Prostate gland (tissue), 2 donors: ENCODE measurements around the gene TM4SF4.

Experiments used
- CTCF ChIP-seq, 4 experiments: fragments of 200-600 bp in 2 of 4; fragments of 450-650 bp in 2 of 4; sonication (generic) in 2 of 4; IDR thresholded peaks; 1 replicate in 3 of 4; 2 replicates in 1 of 4; pipeline ENCODE4 v1.5.1; 2016 to 2019; ENCODE audit warnings: antibody characterized with exemption in 4 of 4, mild to moderate bottlenecking in 2 of 4, moderate library complexity in 2 of 4
- POLR2A ChIP-seq: fragments of 450-650 bp; IDR thresholded peaks from one replicate; pipeline ENCODE4 v1.6.1; 2016; ENCODE audit warnings: antibody characterized with exemption, mild to moderate bottlenecking

- no peak for TF ChIP-seq CTCF (IDR thresholded peaks at IDR 0.05)
- no peak for TF ChIP-seq POLR2A
Measured at GRCh38 chr3:149502438-149502837, 27.9 kb downstream of the TM4SF4 start.
